ENCODE measurements around the gene GJD3. TPM values are rescaled to one million over a fixed set of nuclear protein-coding genes. Genes with fewer than 3 reads are reported as not detected.

The GJD3 gene
- polyA plus RNA-seq, 3 donors, result 0.34 TPM; not detected in 2

DNA sequence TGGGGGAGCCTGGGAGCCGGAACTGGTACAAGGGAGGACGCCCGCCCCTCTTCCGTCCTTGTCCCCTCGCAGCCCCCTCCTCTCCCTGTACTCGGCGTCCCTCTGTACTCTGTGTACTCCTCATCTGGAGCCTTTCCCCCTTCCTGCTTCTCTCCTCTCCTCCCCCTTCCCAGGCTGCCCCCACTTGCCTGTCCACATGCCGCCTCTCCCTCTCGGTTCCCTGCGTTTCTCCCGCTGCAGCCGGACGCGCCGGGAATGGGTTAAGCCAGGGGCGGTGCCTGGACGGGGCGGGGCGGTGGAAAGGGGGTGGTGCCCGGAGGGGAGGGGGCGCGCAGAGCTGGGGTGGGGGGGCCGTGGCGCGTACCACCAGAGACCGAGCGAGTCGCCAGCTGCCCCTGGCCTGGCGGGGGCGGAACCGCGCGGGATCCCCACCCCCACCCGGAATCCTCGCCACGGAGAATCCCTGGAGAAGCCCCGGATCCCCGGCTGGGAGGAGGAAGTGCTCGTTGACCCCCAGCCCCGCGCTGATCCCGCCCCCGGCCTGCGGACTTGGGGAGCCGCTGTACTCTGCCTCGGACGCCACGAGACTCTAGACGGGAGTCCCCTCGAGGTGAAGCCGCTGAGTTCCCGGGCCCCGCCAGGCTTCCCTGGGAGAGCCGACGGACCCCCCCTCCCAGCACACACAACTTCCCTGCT lies 22.6 kb downstream of the GJD3 start:
- peak; percentile 85 for DNase-seq

DNA sequence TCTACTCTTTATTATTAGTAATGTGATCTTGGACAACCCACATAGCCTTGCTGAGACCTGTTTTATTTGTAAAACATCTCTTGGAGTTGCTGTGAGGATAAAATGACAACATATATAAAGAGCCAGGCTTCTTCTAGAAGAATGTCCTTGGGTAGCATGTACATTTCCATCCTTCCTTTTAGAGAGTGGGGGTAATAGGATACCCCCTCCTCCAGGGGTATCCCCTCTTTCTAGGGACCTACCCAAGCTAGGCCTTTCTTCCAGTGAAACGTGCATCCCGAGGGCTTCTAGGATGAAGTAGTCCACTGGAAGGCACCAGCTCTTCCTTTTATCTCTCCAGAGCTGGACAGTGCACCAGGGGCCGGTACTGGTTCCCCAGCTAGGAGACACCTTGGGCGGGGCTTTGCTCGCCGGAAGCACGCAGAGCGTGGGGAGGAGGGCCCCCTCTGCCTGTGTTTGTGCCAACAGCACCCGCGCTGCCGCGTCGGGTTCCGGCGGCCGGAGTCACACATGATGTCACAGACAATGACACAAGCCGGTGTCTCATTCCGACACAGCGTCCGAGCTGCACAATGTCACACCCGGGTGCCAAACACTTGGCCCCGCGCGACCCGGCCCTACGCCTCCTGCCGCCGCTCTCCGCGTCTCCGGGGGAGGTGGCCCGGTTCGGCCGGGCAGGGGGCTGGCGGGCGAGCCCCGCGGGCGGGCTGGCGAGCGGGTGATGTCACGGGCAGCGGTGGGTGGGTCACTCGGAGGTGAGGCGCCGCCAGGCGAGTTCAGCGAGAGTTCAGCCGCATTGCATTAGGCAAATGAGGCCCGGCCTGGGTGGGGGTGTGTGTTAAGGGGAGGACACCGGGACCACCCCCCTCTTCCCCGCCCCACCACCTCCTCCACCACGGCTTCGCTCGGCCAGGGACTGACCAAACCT lies 23.4 kb downstream of the GJD3 start:
- DNase-seq, result peak; percentile 86

DNA sequence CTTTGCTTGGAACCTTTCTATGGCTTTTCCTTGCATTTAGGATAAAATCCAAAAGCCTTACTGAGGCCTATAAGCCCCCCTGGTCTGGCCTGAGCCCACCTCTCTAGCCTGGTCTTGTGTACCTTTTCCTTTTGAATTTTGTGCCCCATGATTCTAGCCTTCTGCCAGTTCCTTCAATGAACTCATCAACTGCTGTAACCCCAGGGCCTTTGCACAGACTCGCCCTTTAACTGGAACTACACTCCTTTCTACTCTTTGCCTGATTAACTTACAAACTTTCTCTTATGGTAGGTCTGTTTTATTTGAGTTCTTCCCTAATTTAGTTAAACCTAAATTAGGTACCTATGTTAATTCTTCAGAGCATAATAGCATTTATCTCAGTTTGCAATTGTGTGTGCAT lies 24.2 kb downstream of the GJD3 start:
- no peak for DNase-seq

DNA sequence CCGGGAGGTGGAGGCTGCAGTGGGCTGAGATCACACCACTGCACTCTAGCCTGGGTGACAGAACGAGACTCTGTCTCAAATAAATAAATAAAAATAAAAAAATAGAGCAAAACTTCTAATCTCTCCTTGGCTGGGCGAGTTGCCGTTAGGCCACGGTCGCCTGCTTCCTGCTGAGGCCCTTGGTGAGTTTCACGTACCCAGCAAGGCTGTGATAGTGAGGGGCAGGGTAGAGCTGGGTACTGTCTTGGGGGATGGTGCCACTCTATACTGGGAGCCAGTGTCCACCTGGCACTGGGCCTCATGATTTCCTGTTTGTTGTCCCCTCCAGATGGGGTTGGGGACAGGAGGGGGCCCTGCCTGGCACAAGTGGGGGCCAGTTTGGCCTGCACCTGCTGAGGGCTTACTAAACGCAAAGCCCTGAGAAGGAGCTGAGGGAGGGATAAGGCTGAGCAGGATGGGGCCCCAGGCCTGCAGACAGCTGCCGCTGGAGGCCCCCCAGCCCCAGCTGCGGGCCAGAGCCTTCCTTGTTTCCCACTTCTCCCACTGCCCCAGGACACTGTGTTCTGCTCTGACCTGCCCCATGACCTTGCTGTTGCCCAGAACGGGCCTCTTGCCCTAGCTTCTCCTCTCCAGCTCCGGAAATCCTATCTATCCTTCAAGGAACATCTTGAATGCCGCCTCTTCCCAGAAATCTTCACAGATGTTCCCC lies 25.4 kb downstream of the GJD3 start:
- DNase-seq, result no peak

DNA sequence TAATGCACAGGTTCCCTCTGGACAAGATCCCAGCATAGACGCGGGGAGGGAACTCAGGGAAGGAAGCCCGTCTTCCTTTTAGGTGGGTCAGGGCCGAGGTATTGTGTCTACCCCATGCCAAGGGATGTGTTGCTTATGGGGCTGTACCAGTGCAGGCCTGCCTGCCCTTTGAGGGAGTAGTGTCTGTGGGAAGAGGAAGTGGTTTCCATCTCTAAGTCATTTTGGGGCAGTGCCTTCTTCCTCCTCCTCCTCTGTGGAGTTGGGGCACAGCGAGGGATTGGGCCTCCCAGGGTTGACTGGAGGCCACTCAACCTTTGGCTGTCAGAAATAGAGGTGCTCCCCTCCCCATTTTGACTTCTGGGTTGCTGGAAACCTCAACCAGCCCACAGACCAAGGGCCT lies 26.5 kb downstream of the GJD3 start:
- DNase-seq, result no peak

DNA sequence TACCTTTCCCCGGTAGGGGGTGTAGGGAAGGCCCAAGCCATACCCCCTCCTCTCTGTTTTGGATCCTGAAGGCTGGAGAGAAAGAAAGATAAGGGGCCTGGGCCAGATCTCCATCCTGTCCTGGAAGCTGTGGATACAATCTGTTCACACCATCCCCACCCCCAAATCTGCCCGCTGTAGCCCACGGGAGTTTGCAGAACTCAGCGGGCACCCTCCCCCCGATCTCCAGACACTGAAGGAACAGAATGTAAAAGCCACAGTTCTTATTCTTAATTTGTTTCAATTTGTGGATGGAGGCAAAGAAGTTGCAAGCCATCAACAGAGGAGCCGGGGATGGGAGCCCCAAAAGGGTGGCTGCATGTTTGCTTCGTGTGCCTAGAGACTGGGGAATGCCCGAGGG lies 27.2 kb downstream of the GJD3 start:
- no peak for DNase-seq

DNA sequence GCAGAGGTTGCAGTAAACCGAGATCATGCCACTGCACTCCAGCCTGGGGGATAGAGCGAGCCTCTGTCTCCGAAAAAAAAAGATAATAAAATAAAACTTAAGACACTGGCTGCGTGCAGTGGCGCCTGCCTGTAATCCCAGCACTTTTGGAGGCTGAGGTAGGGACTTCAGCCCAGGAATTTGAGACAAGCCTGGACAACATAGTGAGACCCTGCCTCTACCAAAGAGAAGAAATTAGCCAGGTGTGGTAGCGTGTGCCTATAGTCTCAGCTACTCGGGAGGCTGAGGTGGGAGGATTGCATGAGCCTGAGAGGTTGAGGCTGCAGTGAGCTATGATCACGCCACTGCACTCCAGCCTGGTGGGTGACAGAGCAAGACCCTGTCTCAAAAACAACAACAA lies 28.9 kb downstream of the GJD3 start:
- DNase-seq, result no peak

DNA sequence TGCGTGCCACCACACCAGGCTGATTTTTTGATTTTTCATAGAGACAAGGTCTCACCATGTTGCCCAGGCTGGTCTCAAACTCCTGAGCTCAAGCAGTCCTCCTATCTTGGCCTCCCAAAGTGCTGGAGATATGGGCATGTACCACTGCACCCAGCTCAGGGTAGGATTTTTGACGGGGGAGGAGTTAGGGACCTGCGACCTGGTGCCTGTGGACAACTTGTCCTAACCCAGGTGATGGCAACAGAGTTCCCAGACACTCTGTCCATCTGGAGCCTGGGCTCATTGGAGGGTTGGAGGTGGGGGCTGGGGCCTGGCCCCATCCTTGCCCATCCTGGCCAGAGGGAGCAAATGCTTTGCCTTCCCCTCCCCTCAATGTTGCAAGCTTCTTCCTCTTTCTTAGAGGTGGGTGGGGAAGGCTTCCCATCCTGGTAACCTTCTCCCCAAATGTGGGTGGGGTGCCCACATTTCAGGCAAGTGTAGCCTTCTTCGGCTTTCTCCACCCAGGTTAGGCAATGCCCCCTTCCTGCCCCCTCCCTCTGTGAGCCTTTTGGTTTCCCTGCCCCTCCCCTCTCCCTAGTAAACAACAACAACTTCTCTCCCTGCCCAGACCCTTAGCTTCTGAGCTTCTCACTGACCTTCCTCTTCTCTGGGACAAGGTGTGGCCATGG lies 30.6 kb downstream of the GJD3 start:
- DNase-seq, result no peak

DNA sequence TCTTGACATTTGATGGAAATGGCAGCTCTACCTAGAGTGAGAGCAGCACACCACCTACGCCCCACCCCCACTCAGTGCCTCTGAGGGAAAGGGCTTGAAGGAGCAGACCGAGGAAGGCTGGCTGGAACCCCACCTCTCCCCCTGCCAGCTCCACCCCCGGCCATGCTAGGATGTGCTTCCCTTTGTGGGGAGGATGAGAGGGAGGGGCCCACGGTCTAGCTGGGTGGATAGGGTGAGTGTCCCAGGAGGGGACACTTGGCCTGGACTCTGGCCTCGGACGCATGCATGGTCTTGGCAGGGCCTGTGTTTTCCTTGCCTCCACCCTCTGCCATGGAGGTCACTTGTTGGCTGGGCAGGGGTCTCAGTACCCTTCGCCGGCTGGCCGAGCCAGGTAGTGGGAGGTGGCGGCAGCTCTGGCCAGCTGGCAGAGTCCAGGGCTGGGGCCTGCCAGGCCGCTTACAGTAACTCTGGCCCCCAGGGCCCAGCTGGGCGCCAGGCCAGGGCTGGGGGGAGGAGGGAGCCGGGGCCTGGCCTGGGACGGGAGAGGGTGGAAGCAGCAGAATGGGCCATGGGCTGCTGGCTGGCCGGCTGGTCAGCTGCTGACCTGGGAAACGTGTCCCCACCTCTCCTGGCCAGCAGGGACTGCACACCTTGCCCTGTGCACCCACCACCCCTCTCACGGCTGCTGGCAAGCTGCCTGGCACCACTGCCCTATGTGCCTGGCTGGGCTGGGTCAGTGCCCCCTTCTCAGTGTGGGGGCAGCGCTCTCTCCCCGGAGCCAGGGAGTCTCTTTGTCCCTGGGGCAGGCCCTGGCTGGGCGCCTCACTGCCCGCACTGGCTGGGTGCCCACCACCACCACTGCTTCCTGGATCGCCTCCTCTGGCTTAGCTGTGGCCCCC lies 32.5 kb downstream of the GJD3 start:
- no peak for DNase-seq

DNA sequence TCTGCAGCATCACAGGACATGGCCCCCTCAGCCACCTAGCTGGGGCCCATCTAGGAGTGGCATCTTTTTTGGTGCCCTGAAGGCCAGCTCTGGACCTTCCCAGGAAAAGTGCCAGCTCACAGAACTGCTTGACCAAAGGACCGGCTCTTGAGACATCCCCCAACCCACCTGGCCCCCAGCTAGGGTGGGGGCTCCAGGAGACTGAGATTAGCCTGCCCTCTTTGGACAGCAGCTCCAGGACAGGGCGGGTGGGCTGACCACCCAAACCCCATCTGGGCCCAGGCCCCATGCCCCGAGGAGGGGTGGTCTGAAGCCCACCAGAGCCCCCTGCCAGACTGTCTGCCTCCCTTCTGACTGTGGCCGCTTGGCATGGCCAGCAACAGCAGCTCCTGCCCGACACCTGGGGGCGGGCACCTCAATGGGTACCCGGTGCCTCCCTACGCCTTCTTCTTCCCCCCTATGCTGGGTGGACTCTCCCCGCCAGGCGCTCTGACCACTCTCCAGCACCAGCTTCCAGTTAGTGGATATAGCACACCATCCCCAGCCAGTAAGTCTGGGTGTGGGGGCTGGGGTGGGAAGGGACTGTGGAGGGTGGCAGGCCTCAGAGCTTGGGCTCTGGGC lies 33.6 kb downstream of the GJD3 start:
- DNase-seq, result no peak

DNA sequence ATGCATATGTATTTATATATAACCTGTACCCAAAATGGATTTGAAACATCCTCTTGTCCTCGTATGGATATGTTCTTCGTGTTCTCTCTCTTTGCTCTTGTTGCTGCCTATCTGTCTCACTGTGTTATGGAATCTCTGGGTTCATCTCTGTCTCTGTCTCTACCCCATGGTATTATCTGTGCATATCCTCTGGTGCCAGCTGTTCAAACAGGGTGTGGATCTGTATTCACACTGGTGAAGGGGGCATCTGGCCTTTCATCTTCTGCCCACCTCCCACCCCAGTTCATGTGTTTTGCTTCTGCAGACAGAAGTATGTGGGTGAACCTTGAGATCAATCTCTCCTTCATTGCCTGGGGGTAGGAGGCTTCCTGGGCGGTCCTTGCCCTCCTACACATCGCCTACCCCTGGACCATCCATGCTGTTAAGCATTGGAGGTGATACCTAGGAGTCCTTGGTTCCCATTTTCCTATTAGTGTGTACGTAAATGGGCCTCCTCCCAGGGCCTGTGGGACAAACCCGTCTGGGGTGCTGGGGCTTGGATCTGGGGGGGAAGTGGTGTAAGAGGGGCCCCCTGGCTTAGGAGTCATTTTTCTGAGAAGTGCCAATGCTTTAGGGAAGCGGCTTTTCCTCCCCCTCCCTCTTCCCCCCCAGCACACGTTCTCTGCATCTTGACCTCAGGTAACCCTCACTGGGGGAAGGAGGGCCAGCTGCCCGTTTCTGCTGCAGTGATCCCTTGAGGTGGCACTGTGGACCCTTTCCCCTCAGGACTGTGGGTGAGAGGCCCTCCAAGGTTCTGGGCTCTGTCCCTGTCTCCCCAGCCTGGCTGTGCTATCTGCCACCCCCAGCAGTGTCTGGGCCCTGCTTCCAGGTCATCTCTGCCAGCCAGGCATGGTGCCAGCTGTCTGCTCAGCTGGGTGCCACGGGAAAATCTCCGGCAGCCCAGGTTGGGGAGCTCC lies 34.4 kb downstream of the GJD3 start:
- DNase-seq, result no peak

DNA sequence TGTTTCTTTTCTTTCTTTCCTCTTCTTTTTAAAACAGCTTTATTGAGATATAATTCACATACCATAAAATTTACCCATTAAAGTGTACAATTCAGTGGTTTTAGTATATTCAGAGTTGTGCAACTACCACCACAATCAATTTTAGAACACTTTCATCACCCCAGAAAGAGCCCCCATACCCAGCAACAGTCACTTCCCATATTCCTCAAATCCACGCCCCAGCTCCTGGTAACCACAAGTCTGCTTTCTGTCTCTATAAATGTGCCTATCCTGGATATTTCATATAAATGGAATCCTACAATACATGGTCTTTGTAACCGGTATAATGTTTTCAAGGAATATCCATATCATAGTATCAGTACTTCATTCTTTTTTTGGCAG lies 36.2 kb downstream of the GJD3 start:
- DNase-seq, result no peak

DNA sequence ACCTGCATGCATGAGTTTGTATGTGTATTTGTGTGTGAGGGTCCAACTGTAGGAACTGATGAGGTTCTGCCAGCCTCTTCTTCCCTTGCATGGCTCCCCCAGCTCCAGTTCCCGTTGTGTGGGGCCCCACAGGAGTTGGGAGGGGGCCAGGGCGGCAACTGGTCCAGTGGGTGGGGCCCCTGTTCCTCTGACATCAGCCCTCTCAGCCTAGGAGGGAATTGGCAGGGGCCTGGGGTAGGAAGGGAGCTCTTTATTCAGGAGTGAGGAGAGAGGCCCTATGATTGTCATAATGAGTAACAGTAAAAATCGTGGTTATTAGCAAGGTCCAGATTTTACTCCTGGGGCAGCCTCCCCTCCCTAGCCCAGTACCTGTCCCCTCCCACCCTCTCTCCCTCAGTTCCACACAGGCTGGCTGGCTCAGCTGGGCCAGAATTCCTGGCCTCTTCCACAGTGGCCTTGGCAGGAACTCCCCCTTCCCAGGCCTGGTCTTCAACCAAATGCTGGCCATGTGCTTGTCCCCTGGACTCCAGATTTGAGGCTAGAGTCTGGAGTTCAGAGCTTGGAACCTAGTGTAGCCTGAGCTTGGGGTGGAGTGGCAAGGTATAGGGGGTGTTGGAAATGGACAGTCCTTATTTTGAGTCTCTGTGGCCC lies 36.7 kb downstream of the GJD3 start:
- no peak for DNase-seq

DNA sequence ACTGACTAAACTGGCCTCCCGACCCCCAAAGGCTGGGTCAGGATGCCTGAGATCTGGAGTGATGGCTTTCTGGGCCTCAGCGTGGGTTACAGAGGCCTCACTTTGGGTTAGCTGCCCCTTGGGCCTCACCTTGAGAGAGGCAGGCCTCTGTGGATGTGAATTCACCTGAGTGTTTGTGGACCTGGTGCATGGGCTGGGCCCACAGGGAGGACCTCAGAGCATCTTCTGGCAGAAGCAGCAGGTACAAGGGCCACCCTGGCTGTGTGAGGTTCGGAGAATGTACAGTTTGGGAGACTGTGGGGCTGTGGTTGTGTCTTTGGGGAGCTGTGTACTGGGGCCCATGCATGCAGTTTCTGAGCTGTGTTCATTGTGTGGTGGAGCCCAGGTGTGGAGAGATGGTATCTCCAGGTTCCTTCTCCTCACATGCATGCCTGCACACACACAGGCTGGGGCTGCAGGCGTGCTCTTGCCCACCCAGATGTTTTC lies 37.2 kb downstream of the GJD3 start:
- DNase-seq, result no peak

DNA sequence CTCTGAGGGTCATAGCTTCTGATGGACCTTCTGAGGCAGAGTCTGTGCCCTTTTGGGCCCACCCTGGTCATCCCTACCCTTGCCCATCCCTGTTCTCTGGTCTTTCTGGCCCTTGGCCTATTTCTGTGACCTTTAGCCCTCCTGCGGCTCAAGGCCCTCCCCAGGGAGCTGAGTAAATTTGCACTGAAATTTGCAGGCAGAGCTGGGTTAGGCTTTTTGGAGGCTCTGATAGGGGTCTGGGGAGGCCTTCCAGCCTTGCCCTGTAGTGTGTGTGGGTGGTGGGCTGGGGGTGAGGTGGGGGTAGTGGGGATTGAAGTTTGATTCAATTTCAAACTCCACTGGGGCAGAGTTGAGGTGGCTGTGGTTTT lies 37.7 kb downstream of the GJD3 start:
- no peak for DNase-seq

DNA sequence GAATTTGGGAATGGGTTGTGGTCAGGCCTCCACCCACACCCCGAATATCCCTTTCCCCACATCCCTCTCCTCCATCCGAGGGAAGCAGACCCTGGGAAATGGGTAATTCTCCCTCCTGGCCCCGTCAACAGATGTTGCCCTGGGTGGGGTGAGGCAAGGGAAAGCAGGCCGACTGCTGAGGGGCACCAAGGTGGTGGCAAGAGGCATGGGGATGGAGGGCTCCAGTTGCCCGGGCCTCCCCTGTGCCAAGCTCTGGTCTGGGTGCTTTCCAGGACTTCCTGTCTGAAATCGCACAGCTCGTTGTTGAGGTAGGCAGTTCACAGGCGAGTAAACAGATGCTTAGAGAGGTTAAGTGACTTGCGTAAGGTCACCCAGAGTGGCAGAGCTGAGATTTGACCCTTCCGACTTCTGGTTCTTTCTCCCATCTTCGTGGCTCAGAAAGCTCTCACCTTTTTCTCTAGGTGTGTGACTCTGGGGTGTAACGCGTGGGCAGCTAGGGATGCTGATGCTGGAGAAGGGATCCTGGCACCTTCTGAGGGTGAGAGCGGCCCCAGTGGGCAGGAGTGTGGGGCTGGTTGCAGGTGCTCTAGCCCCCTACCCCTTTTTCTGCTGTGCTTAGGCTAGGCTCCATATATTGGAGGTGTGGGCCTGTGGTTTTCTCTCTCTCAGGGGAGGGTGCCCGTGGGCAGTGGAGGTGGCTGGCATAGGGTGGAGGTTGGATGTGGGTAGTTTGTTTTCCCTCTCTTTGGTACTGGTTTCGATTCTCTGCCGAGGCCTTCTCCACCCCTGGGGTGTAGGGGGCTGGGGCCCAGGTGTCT lies 38.3 kb downstream of the GJD3 start:
- no peak for DNase-seq

DNA sequence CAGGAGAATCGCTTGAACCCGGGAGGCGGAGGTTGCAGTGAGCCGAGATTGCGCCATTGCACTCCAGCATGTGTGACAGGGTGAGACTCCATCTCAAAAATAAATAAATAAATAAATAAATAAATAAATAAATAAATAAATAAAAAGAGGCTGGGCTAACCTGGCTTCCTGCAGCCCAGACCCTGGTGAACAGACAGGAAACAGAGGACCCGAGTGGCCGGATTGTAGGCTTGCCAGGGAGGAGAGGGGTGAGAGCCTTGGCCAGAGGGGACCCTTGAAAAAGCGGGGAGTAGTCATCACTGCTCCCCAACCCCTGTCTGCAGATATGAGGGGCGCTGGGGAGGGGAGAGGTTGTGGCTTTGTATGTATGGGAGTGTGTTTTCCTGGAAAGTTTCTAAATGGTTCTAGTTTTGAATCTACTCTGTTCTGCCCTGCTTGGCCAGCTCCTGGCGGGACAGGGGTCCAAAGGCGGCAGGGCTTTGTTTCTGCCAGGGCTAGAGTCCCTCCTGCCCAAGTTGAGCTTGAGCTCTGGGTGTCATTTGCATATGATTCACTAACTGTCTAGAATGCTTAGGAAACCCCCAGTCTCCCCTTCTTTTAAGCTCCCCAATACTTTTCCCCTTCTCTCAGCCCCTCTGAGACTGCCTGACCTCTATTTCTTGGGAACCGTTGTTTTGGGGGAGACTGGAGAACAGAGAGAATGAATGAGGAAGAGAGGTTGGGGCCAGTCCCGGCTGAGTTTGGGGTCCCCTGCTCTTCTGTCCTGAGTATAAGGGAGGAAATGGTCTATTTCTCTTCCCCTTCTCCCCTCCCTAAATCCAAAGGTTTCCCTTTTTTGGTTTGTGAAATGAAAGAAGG lies 39.2 kb downstream of the GJD3 start:
- DNase-seq, result no peak

Measured in renal pelvis (tissue), 4 donors.